NB4 (cell line): ENCODE data around the gene KCNK16.

Experiments
- DNase-seq: peaks from one replicate; pipeline ENCODE4 v3.0.0; 2010; ENCODE audit warnings: low read depth
- H3K4me3 ChIP-seq: one replicate; pipeline ENCODE4 v1.5.1; 2011; ENCODE audit warnings: mild to moderate bottlenecking, low read depth, low read length, moderate library complexity
- MAX ChIP-seq: IDR thresholded peaks from 2 replicates; pipeline ENCODE4 v1.6.1; 2011; ENCODE audit warnings: low read depth, low read length
- MYC ChIP-seq: IDR thresholded peaks from 2 replicates; pipeline ENCODE4 v1.6.1; 2011; ENCODE audit warnings: low read depth, low read length
- POLR2A ChIP-seq: IDR thresholded peaks from 2 replicates; pipeline ENCODE4 v1.6.1; 2011; ENCODE audit warnings: mild to moderate bottlenecking; ENCODE audit not compliant: insufficient read length; ENCODE audit errors: extremely low read depth
- TF ChIP-seq, protein P1 (sequence below): IDR thresholded peaks from one replicate; pipeline ENCODE4 v1.5.1; 2012; ENCODE audit warnings: low read depth, low read length

Gene KCNK16

DNA sequence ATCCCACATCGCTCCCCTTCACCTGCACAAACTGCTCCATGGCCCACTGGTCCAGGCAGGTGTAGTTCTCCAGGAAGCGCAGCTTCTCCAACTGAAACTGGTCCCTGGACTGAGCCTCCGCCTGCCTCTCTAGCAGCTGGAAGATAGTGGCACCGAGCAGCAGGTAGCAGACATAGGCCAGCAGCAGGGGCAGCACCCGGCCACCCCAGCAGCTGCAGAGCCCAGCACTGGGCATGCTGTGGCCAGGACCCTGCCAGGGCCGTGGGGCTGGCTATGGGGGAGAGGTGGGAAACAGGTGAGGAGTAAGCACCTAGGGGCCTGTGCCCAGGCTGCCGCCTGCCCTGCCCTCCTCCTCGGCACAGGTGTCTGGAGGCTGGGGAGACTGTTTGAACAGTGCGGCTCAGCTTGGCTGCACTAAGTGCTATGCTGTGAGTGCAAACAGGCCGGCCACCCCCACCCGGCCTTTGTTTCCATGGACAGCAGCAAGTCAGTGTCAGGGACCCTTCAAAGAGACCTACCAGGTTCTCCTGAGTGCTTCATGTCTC, at the start of gene KCNK16:
Gene KCNK16, minus strand, starts transcription at position 397 of the 545 bp plus-strand sequence. Its CDS starts 162 bp downstream, at position 235.
- no peak for TF ChIP-seq MAX
- TF ChIP-seq, protein P1, sequence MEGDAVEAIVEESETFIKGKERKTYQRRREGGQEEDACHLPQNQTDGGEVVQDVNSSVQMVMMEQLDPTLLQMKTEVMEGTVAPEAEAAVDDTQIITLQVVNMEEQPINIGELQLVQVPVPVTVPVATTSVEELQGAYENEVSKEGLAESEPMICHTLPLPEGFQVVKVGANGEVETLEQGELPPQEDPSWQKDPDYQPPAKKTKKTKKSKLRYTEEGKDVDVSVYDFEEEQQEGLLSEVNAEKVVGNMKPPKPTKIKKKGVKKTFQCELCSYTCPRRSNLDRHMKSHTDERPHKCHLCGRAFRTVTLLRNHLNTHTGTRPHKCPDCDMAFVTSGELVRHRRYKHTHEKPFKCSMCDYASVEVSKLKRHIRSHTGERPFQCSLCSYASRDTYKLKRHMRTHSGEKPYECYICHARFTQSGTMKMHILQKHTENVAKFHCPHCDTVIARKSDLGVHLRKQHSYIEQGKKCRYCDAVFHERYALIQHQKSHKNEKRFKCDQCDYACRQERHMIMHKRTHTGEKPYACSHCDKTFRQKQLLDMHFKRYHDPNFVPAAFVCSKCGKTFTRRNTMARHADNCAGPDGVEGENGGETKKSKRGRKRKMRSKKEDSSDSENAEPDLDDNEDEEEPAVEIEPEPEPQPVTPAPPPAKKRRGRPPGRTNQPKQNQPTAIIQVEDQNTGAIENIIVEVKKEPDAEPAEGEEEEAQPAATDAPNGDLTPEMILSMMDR, result no peak
- TF ChIP-seq MYC, result no peak
- TF ChIP-seq POLR2A, result no peak
- H3K4me3 ChIP-seq, result no peak within 1 kb of the TSS
- no peak for DNase-seq

- DNase-seq, result no peak
- no peak overlapping the region for H3K4me3 ChIP-seq
- TF ChIP-seq MAX (no peak), POLR2A (no peak), MYC (no peak)
- TF ChIP-seq, protein P1, result no peak
Observed at GRCh38 chr6:39370390-39370789, 47.9 kb upstream of the KCNK16 start.

- H3K4me3 ChIP-seq, result no peak overlapping the region
- no peak for DNase-seq
- TF ChIP-seq, protein P1, result no peak
- TF ChIP-seq MYC, result no peak
- no peak for TF ChIP-seq POLR2A
- TF ChIP-seq MAX, result no peak
Observed at GRCh38 chr6:39369987-39370386, 47.5 kb upstream of the KCNK16 start.

GRCh38 chr6:39367700-39368099, 45.2 kb upstream of the KCNK16 start:
- TF ChIP-seq POLR2A, result no peak
- TF ChIP-seq MYC, result no peak
- TF ChIP-seq MAX, result no peak
- TF ChIP-seq, protein P1, result no peak
- no peak for DNase-seq
- no peak overlapping the region for H3K4me3 ChIP-seq

- H3K4me3 ChIP-seq, result no peak overlapping the region
- TF ChIP-seq MYC (no peak), POLR2A (no peak), MAX (no peak)
- TF ChIP-seq, protein P1, result no peak
- DNase-seq, result no peak
Observed at GRCh38 chr6:39366931-39367618, 44.6 kb upstream of the KCNK16 start.
